ENCODE results near the gene MED16.

The MED16 gene, protein sequence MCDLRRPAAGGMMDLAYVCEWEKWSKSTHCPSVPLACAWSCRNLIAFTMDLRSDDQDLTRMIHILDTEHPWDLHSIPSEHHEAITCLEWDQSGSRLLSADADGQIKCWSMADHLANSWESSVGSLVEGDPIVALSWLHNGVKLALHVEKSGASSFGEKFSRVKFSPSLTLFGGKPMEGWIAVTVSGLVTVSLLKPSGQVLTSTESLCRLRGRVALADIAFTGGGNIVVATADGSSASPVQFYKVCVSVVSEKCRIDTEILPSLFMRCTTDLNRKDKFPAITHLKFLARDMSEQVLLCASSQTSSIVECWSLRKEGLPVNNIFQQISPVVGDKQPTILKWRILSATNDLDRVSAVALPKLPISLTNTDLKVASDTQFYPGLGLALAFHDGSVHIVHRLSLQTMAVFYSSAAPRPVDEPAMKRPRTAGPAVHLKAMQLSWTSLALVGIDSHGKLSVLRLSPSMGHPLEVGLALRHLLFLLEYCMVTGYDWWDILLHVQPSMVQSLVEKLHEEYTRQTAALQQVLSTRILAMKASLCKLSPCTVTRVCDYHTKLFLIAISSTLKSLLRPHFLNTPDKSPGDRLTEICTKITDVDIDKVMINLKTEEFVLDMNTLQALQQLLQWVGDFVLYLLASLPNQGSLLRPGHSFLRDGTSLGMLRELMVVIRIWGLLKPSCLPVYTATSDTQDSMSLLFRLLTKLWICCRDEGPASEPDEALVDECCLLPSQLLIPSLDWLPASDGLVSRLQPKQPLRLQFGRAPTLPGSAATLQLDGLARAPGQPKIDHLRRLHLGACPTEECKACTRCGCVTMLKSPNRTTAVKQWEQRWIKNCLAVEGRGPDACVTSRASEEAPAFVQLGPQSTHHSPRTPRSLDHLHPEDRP

DNA sequence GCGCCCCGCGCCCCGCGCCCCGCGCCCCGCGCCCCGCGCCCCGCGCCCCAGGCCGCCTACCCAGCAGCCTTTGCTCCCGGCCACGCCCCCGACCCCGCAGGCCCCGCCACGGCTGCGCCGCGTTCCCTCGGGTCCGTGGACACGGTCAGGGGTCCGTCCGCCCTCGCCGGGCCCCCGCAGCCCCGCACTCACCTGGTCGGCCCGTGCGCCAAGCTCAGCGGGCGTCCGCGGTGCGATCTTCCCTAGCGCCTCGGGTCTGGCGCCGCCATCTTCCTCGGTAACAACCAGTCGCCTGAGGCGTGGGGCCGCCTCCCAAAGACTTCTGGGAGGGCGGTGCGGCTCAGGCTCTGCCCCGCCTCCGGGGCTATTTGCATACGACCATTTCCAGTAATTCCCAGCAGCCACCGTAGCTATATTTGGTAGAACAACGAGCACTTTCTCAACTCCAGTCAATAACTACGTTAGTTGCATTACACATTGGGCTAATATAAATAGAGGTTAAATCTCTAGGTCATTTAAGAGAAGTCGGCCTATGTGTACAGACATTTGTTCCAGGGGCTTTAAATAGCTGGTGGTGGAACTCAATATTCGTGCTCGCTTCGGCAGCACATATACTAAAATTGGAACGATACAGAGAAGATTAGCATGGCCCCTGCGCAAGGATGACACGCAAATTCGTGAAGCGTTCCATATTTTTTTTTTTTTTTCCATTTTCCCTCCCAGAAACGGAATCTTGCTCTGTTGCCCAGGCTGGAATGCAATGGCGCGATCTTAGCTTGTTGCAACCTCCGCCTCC lies at the start of gene MED16, which contains the start of gene RNU6-9:
TSS of gene MED16 (minus strand) at position 294 of the 796 bp plus-strand sequence. CDS start 2,056 bp downstream, outside the sequence.
TSS of gene RNU6-9 (plus strand) at position 591 of the 796 bp plus-strand sequence.
- DNase-seq = no peak

DNA sequence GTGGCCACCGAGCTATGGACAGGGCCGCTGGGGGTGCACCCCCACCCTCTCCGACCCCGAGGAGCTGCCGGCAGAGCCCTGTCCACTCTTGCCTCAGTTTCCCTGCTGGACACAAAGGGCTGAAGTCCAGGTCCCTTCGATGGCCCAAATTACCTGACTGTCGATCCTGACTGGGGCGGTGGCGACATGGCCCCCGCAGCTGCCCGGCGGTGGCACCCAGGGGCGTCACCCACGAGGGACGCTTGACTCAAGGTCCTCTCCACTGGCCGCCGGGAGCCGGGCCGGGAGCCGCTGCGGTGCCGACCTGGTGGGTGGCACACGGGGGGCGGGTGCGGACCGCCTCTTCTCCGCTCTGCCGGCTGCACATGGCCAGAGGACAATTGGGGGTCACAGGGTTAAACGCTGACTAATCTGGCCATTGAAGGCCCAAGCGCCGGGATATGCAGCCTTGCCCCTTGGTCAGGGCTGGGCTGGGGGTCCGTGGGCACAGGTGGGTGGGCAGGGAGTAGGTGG lies 49.2 kb upstream of the MED16 start:
- no peak for DNase-seq

DNA sequence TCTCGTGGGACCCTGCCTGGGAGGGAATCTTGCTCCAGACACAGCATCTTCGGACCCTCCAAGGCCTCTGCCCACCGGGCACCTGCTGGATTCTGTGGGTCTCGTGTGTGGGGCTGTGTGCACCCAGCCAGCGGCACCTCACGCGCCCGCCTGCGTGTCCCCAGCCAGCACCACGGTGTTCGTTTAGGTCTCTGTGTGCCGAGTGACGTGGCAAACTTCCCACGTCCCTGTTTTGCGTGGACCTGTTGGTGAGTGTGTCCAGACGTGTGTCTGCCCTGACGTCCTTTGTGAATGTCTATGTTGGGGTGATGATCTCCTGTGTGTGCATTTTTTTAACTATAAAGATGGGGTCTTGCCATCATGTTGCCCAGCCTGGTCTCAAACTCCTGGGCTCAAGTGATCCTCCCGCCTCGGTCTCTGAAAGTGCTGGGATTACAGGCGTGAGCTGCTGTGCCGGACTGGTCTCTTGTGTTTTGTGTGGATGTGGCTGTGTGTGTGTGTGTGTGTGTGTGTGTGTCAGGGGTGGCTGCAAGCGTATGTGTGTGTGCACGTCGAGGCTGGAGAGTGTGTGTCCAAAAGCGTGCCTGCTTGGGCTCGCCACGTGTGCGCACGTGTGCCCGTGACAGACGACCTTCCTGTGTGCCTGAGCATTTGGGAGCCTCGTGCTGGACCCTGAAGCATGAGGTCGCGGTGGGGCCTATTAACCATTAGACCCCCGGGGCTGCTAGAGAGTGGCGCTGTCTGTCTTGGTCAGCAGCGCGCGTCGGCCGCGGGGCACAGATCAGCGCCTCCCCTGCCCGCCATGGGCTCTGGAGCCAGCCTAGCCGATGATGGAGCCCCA lies 48.5 kb upstream of the MED16 start:
- DNase-seq = no peak

DNA sequence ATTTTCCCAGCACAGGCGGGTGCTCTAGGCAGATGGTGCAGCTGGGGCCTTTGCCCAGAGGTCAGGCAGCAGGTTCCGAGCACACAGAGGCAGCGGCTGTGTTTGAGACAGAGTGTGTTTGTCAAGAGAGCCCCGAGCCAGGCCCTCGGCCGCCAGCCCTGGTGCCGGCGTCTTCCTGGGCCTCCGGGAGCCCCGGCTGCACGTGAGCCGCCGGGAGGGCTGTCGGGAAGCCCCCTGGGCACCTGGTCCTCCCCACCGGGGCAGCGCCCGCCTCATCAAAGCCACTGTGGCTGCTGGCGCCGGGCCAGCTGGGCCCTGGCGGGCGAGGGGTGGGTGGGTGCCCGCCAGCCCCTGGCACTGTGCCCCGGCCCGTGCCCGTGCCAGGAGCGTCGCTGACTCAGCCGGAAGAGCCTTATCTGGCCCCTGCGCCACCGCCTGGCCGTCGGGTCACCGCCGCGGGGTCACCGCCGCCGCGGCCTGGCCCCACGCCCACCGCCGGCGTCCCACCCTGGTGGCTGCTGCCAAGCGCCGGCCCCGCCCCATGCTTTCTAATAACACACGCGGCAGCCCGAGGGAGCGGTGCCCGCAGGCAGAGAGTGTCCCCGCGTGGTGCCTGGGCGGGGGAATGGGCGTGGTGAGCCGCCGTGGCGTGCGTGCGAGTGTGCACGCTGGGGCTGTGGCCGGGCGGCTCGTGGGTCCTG lies 47.8 kb upstream of the MED16 start:
- DNase-seq = no peak

GRCh38 chr19:939922-940321 lies 46.9 kb upstream of the MED16 start:
- no peak for DNase-seq

GRCh38 chr19:939439-939838 lies 46.5 kb upstream of the MED16 start:
- DNase-seq = no peak

GRCh38 chr19:938233-938923 lies 45.4 kb upstream of the MED16 start:
- DNase-seq = no peak

DNA sequence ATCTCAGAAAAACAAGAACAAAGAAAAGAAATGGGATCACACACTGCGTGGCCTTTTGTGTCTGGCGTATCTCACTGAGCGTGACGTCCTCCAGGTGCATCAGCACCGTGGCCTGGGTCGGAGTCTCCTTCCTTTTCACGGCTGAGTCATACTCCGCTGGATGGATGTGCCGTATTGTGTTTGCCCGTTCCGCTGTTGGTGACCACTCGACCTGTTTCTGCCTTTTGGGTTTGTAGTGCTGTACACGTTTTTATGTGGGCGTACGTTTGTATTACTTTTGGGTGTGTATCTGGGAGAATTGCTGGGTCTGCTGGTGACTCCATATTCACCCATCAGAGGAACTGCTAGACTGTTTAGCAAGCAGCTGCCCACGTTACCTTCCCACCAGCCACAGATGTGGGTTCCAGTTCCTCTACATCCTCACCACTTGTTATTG lies 44.3 kb upstream of the MED16 start:
- no peak for DNase-seq

GRCh38 chr19:936175-936546 lies 43.2 kb upstream of the MED16 start:
- no peak for DNase-seq

GRCh38 chr19:934865-935479 lies 42.0 kb upstream of the MED16 start:
- DNase-seq = no peak

GRCh38 chr19:934197-934840 lies 41.3 kb upstream of the MED16 start:
- DNase-seq = no peak

DNA sequence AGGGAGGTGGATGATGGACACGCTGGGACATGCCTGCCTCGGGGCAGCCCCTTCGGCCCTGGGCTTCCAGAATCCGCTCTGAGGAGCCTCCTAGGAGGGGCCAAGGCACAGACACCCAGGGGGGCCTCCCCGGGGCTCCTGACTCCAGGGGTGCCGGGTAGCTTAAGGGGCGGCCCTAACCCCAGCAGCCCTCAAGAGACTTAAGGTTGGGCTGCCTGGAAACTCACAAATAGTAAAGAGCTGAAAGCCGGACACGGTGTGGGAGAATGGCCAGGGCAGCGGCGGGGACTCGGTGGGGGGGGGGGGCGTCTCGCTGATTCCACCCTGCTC lies 40.5 kb upstream of the MED16 start:
- no peak for DNase-seq

DNA sequence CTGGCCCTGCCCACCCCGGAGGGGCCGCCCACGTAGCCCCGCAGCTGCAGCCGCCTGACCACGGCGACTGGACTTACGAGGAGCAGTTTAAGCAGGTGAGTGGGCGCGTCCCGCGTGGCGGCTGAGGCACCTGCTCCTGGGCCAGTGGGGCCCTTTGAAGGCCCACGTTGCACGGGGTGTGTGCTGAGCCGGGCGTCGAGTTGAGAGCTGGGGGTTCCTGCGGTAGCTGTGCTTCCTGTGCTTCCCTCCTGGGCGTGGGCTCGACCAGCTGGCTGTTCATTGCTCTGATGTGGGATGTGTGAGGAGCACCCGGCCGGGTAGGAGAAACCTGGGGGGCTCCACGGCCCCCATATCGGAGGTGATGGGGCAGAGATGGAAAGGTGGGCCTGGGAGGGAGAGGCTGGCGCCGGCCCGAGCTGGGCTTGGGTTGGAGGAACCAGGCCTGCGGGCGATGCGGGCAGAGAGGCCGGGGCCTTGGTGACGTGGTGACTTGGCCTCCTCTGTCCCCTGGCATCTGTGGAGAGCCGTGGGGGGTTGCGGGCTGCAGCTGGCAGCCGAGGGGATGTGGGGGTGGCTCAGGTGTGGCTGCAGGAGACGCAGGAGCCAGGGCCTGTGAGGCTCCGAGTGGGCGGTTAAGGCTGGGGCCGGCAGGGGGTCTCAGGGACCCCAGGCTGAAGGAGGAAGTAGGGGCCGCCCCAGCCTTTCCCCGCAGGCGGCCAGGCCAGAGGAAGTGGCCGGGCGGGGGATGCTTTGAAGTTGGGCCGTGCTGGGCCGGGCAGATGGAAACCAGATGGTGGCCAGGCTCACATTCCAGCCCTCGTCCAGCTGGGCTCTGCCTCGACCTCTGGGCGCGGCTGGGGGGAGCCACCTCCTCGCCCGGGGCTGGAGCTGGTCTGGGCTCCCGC lies 39.9 kb upstream of the MED16 start:
- no peak for DNase-seq

DNA sequence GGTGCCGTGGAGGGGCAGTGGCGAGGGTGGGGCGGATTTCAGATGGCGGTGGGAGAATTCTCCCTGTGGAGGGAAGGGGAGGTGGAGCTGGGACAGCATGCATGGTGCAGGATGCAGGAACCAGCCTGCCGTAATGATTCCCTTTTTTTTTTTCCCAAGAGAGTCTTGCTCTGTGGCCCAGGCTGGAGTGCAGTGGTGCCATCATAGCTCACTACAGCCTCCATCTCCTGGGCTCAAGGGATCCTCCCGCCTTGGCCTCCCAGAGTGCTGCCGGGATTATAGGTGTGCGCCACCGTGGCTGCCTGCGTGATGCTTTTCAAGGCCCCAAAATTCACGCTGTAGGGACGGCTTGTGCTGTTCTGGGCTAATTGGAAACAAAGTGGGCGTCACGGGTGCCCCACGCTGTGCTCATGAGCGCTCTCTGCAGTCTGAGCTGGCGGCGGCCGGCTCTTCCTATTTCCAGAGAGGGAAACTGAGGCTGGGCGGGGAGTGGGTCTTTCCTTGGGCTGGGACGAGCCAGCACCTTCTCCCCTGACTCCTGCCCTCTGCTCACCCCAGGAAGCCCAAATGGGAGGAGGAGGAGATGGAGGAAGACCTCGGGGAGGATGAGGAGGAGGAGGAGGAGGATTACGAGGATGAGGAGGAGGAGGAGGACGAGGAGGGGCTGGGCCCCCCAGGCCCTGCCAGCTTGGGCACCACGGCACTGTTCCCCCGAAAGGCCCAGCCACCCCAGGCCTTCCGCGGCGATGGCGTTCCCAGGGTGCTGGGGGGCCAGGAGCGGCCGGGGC lies 39.1 kb upstream of the MED16 start:
- no peak for DNase-seq

- DNase-seq = no peak
These were observed 36.9 kb upstream of the MED16 start for GRCh38 chr19:929891-930258.

- no peak for DNase-seq
These were observed 36.4 kb upstream of the MED16 start for GRCh38 chr19:929203-929890.

All from cortex of kidney (tissue), 1 donor.